NT2/D1 (cell line): ENCODE data around the gene PAXIP1.

Source experiments
- YY1 ChIP-seq: IDR thresholded peaks from 2 replicates; pipeline ENCODE4 v1.6.1; 2011; ENCODE audit not compliant: insufficient read length, insufficient read depth
- ZNF274 ChIP-seq: IDR thresholded peaks from 2 replicates; pipeline ENCODE4 v1.6.1; 2011; ENCODE audit warnings: mild to moderate bottlenecking, low read depth, low read length

DNA sequence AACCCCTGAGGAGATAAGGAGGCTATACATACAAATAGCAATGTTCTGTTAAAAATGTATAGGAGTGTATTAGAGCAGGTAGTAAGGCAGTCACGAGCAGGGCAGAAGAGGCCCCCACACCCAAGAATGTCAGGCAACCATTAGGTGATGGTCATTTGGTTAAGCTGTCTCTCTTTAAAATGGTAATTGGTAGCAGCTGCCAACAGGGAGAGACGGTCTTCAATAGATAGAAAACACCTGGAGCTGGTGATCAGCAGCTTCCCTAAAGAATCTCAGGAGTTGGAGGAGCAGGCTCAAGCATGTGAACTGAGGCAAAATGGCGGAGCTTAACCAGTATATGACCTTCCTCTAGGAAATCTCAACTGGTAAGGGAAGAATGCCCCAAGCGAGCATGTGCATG, 40.8 kb upstream of the PAXIP1 start:
- TF ChIP-seq YY1 (no peak), ZNF274 (no peak)
